ENCODE data around the gene SVIP.

Gene SVIP

DNA sequence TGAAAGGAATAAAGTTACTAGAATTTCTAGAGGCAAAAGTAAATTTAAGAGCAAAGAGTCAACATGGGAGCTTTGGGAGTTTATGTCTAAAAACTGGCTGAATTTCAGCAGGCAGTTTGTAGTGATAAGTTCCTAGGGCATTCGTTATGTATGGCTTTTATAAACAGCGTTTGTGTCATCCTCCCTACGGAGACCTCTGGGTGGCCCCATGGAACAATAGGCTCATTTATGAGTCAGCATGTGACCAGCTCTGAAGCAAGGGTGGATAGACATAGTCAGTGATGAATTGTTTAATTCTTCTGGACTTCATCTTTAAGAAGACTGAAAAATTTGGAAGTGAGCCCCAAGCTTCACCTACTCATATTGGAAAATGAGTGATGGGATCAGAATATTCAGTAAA is 37.1 kb downstream of the SVIP start:
- DNase-seq (ENCODE audit: low read depth in 3 of 3) = no peak

DNA sequence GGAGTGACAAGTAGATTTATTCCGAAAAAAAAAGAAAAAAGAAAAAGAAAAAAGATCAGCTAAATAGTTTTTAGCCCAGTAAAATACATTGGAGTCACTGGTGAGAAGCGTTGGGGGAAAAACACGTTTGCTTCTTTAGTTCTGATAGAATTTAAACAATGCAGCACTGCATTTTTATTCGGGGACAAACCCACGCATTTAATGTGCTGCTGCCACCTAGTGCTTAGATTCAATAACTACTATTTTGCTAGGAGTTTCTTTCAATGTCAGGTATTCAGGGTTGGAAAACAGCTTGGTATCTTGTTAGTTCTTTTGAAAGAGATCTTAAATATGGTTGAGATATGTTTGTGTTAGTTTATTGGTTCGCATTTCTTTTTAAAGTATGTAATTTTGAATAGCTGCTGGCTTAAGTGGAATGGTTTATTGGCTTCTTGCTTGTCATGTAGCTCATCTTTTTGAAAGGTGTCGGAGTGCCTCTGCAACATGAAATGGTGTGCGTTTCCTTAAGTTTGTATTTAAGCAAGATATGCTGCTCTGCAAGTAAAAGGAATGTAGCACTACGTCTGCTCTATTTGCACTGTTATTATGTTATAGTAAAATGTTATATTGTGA is 41.9 kb downstream of the SVIP start:
- peak in 2 of 3 experiments; percentile 2 to 5 for DNase-seq (ENCODE audit: low read depth in 3 of 3)

DNA sequence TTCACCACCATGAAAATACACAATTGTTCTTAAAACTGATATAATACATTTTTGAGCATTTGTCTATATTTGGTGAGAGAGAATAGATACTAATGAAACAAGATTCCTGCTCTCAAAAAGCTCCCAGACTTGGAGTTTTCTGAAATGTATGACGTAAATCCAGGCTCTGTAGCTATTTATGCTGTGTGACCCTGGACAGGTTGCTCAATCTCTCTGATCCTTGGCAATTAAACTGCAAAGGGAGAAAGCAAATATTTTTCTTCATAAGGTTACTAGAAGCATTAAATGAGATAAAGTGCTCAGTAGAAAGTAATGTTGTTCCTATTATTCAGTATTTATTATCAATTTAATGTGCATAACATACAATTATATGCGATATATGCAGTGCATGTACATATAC is 42.5 kb downstream of the SVIP start:
- no peak for DNase-seq (ENCODE audit: low read depth in 3 of 3)

DNA sequence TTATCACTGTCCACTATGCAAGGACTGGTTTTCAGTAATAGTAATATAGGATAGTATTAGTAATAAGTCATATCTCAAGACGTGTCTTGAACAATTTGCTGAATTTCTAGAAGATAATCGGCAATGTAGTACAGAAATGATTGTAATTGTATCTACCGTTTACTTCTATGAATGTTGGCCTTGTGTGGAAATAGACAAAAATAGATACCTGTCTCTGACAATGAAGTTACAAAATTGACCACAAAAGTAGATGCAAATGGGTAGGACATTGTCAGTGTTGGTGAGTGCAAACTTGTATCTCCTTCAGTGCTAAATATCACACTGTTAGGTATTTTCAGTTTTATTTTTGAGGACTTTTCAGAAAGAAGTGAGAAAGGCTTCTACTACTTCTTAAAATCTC is 43.1 kb downstream of the SVIP start:
- no peak for DNase-seq (ENCODE audit: low read depth in 3 of 3)

DNA sequence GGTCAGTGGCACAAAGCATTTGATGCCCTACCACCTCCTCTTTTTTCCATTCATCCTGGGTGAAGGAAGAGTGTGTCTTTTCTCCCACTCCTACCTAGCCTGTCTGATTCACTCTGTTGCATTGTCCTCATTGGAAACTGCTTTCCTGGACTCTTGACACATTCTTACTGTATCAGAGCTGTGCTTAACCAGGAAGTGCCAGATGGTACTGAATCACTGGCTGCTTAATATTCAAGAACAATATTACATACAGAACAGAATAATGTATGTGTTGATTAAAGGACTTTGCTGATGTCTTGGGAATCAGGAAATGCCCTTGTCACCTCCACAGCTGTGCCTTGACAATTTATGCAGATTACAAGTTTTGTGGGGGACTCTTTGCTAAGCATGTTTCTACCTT is 44.4 kb downstream of the SVIP start:
- no peak for DNase-seq (ENCODE audit: low read depth in 3 of 3)

DNA sequence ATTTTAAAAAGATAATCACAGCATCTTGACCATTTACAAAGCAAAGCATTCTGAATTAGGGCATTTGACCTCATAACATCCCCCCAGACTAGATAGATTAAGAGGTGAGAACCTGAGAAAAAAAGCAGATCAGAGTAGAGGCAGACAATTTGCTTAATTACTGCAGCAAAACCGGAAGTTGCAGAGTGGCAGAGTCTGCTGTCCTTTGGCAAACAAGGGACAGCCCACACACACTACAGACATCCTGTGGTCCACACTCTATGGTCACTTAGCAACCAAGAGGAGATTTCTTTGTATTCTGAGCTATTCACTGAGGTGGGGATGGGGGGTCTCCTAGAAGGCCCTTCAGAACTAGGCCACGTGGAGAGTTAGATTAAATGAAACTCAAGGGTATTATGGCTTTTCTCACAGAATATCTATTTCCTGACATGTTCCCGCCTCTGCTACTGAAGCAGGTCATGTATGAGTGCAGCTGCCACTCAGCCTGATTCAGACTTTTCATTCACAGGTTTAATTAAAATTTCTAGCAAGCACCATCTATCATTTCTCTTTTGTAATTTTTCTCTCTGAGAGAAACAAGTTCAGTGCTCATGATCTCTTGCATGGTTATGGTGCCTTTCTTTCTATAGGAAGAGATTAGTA is 48.5 kb downstream of the SVIP start:
- no peak for DNase-seq (ENCODE audit: low read depth in 3 of 3)

DNA sequence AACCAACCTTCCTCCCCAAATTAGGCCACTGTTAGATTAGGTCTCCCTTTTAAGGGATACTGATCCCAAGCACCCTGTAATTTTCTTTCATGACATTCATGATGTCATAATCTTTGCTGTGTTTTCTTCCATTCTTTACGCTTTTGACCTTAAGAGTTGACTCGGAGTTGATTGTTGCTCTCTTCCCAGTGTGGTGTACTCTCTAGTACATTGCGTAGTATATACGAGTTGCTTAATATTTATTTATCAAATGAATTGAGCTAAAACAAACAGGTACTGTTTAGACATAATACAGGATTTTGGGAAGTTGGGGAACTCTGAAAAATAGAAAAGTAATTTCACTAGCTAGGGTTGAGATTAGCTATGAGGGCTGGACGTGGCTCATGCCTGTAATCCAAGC is 49.8 kb downstream of the SVIP start:
- no peak for DNase-seq (ENCODE audit: low read depth in 3 of 3)

DNA sequence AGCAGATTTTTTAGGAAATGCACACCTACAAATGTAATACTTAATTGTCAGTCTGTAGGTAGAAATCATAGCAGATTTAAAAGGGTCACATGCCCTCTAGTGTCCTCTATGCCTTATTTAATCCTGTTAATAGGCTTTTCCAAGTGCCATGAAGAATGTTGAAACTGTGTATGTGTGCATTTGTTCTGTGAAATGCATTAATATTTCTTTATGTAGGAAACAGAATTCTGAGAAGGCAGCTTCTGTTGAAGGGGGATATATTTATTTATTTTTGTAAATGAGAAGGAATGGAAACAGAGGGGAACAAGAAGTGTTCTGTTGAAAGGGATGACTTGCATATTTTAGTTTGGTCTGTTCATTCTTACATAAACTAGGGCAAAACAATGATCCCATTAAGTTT is 51.0 kb downstream of the SVIP start:
- DNase-seq (ENCODE audit: low read depth in 3 of 3) = no peak

DNA sequence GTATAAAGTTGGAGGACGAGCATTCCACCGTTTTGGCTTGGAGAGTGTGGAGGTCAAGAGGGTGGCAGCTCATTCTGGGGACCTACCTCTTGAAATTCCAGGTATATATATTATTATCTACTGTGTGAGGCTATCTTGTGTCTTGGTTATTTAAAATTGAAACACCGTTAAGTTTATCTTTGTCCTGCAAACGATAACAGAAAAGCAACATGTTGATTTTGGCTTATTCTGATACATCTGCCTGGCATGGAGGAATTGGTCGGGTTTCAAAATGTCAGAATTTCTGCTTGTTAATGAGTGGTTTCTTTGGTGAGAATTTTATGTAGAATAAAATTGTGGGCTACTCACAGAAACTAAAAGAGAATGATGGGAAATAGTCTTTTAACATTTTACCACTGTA is 54.4 kb downstream of the SVIP start:
- DNase-seq (ENCODE audit: low read depth in 3 of 3) = no peak

DNA sequence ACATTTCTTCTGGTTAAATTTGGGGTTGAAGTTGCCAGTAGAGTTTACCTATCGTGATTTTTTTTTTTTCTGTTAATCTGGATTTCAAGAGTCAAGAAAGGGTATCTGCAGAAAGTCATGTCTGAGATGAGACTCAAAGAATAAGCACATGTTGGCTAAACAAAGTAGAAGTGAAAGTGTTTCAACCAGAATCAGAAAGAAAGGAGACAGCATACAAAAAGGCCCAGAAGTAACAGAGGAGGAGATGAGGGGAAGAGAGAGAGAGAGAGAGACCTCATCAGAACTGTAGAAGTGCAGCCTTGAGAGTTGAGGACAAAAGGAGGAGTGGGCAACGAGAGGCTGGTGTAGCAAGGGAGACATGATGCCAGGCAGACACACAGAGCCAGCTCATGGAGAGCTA is 54.9 kb downstream of the SVIP start:
- DNase-seq (ENCODE audit: low read depth in 3 of 3) = no peak

DNA sequence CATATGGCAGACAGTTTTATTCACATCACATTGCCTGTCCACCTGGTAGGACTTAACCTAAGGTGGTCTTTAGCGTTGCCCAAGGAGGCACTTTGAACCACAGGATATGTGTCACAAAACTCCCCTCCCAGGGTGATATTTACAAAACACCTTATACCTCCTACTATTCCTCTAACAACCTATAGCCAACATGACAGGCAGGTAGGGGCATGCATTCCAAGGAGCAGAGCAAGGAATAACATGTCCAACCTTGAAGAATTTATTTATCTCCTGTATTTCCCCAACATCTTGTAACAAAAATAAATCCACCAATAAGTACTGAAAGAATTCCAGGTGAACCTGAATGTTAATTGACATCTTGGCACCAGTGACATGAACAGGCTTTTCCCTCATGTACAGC is 60.5 kb downstream of the SVIP start:
- DNase-seq (ENCODE audit: low read depth in 3 of 3) = no peak

Measured in stimulated activated CD4-positive, alpha-beta T cell treated with anti-CD3 and anti-CD28 coated beads, TNF-alpha, amount 100 ng/mL, for 24 hours (primary cell).